DMS 273 (cell line): ENCODE measurements around the gene ZNF746.
"Not testable (repeated sequence)": the region's sequence is repeated elsewhere in the genome, so short reads cannot be mapped to it uniquely, and the experiment has no call there.

ENCODE experiments used
- DNase-seq: peaks from one replicate; lab custom pipeline; 2025; ENCODE audit not compliant: unreplicated experiment; lab: John Stamatoyannopoulos, UW

ZNF746 gene

GRCh38 chr7:149459540-149460452, 37.8 kb downstream of the ZNF746 start:
- DNase-seq, result peak; percentile 88

- DNase-seq, result peak; percentile 68
Observed at GRCh38 chr7:149459201-149459539, 38.4 kb downstream of the ZNF746 start.

GRCh38 chr7:149458235-149458634, 39.4 kb downstream of the ZNF746 start:
- no peak for DNase-seq

GRCh38 chr7:149457766-149458165, 39.8 kb downstream of the ZNF746 start:
- no peak for DNase-seq

GRCh38 chr7:149456506-149457421, 40.8 kb downstream of the ZNF746 start:
- DNase-seq, result no peak

- DNase-seq, result no peak
Observed at GRCh38 chr7:149455175-149455950, 42.2 kb downstream of the ZNF746 start.

GRCh38 chr7:149454750-149455149, 42.9 kb downstream of the ZNF746 start:
- DNase-seq, result no peak

GRCh38 chr7:149454006-149454405, 43.6 kb downstream of the ZNF746 start:
- DNase-seq, result no peak

- DNase-seq, result no peak
Observed at GRCh38 chr7:149450821-149451220, 46.8 kb downstream of the ZNF746 start.

GRCh38 chr7:149449897-149450296, 47.7 kb downstream of the ZNF746 start:
- DNase-seq, result no peak

- DNase-seq, result no peak
Observed at GRCh38 chr7:149448961-149449360, 48.6 kb downstream of the ZNF746 start.

- DNase-seq, result not testable (repeated sequence)
Observed at GRCh38 chr7:149446026-149446425, 51.6 kb downstream of the ZNF746 start.

- no peak for DNase-seq
Observed at GRCh38 chr7:149444287-149444686, 53.3 kb downstream of the ZNF746 start.

- DNase-seq, result no peak
Observed at GRCh38 chr7:149443523-149443922, 54.1 kb downstream of the ZNF746 start.

- DNase-seq, result no peak
Observed at GRCh38 chr7:149442924-149443323, 54.7 kb downstream of the ZNF746 start.

GRCh38 chr7:149440222-149440621, 57.4 kb downstream of the ZNF746 start:
- DNase-seq, result no peak

- DNase-seq, result no peak
Observed at GRCh38 chr7:149436358-149436757, 61.3 kb downstream of the ZNF746 start.

- DNase-seq, result no peak
Observed at GRCh38 chr7:149433124-149433523, 64.5 kb downstream of the ZNF746 start.

GRCh38 chr7:149432121-149432691, 65.4 kb downstream of the ZNF746 start:
- no peak for DNase-seq

- no peak for DNase-seq
Observed at GRCh38 chr7:149431486-149432120, 66.0 kb downstream of the ZNF746 start.
